HepG2 (cell line): Measurements from ENCODE around the gene DOCK9.

Experiments
- CTCF ChIP-seq: sonication (generic); formaldehyde crosslinking; IDR thresholded peaks from 2 replicates; pipeline ENCODE4 v1.5.0; 2020; ENCODE audit warnings: mild to moderate bottlenecking, missing genetic modification reagents, moderate library complexity
- ESRRA ChIP-seq: sonication (generic); formaldehyde crosslinking; IDR thresholded peaks from 2 replicates; pipeline ENCODE4 v1.5.1; 2020; ENCODE audit warnings: mild to moderate bottlenecking, low read depth, missing genetic modification reagents
- HNF4A ChIP-seq: sonication (generic); formaldehyde crosslinking; IDR thresholded peaks from 2 replicates; pipeline ENCODE4 v1.4.0; 2020; ENCODE audit warnings: missing genetic modification reagents
- NR2F6 ChIP-seq, 2 experiments: IDR thresholded peaks; 2 replicates each; pipeline ENCODE4 v1.6.1; 2016; ENCODE audit warnings: antibody characterized with exemption in 1 of 2, mild to moderate bottlenecking in 1 of 2
- ZNF24 ChIP-seq: fragments of 450-650 bp; IDR thresholded peaks from 2 replicates; pipeline ENCODE4 v1.6.1; 2017; ENCODE audit warnings: antibody characterized with exemption, mild to moderate bottlenecking
- ZNF253 ChIP-seq: sonication (generic); formaldehyde crosslinking; IDR thresholded peaks from 2 replicates; pipeline ENCODE4 v1.8.0; 2022; ENCODE audit warnings: mild to moderate bottlenecking, missing genetic modification reagents, borderline replicate concordance
- ZNF615 ChIP-seq: sonication (generic); formaldehyde crosslinking; IDR thresholded peaks from 2 replicates; pipeline ENCODE4 v1.5.0; 2020; ENCODE audit warnings: mild to moderate bottlenecking, missing genetic modification reagents, borderline replicate concordance
- ZNF619 ChIP-seq: sonication (generic); formaldehyde crosslinking; IDR thresholded peaks from 2 replicates; pipeline ENCODE4 v1.4.0; 2020; ENCODE audit warnings: mild to moderate bottlenecking, missing genetic modification reagents
- TF ChIP-seq, protein P1 (sequence below): IDR thresholded peaks from 2 replicates; pipeline ENCODE4 v1.6.1; 2012; ENCODE audit warnings: inconsistent platforms

GRCh38 chr13:99007414-99007986 is 29.6 kb upstream of the DOCK9 start:
- TF ChIP-seq, protein P1, sequence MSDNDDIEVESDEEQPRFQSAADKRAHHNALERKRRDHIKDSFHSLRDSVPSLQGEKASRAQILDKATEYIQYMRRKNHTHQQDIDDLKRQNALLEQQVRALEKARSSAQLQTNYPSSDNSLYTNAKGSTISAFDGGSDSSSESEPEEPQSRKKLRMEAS: no peak
- no peak for TF ChIP-seq ESRRA (CRISPR knock-in tag)
- TF ChIP-seq NR2F6 (IDR thresholded peaks at IDR 0.05): no peak
- TF ChIP-seq NR2F6 (CRISPR knock-in tag; IDR thresholded peaks at IDR 0.05): no peak
- TF ChIP-seq ZNF615 (CRISPR knock-in tag): no peak
- TF ChIP-seq ZNF24: no peak
- TF ChIP-seq HNF4A: no peak
- no peak for TF ChIP-seq CTCF
- TF ChIP-seq ZNF619: no peak
- TF ChIP-seq ZNF253: no peak
